ENCODE measurements around the gene SF3B6.
A peak's percentile ranks its signal among the peaks of the same experiment; 100 is the strongest.

SF3B6 gene

GRCh38 chr2:24088821-24089359, 12.8 kb upstream of the SF3B6 start:
- DNase-seq: no peak

GRCh38 chr2:24087032-24087431, 10.9 kb upstream of the SF3B6 start:
- no peak for DNase-seq

- no peak for DNase-seq
These were observed 10.1 kb upstream of the SF3B6 start for GRCh38 chr2:24086241-24086640.

- no peak for DNase-seq
These were observed 9.0 kb upstream of the SF3B6 start for GRCh38 chr2:24085200-24085489.

- DNase-seq: peak; percentile 88
These were observed 8.5 kb upstream of the SF3B6 start, which contains the start of gene TP53I3 for GRCh38 chr2:24084386-24085199. Gene TP53I3 (minus strand): TSS chr2:24084834. CDS start chr2:24084326, 508 bp downstream.

GRCh38 chr2:24083567-24084385, 7.7 kb upstream of the SF3B6 start:
- peak; percentile 80 to 81 for DNase-seq

- no peak for DNase-seq
These were observed 6.9 kb upstream of the SF3B6 start for GRCh38 chr2:24082787-24083566.

- no peak for DNase-seq
These were observed 4.6 kb upstream of the SF3B6 start for GRCh38 chr2:24080701-24081100.

GRCh38 chr2:24077879-24078278, 1.8 kb upstream of the SF3B6 start:
- no peak for DNase-seq

- DNase-seq: no peak
These were observed 1.4 kb upstream of the SF3B6 start for GRCh38 chr2:24077535-24077877.

- no peak for DNase-seq
These were observed 866 bp upstream of the SF3B6 start for GRCh38 chr2:24076849-24077534.

GRCh38 chr2:24075259-24075658, 867 bp downstream of the SF3B6 start:
- DNase-seq: no peak

GRCh38 chr2:24073816-24074215, 2.3 kb downstream of the SF3B6 start:
- no peak for DNase-seq

GRCh38 chr2:24072259-24072658, 3.9 kb downstream of the SF3B6 start:
- no peak for DNase-seq

GRCh38 chr2:24065341-24065740, 10.8 kb downstream of the SF3B6 start:
- DNase-seq: no peak

GRCh38 chr2:24058564-24059271, 17.4 kb downstream of the SF3B6 start:
- no peak for DNase-seq

- no peak for DNase-seq
These were observed 20.4 kb downstream of the SF3B6 start for GRCh38 chr2:24055750-24056149.

- no peak for DNase-seq
These were observed 21.6 kb downstream of the SF3B6 start for GRCh38 chr2:24054366-24055010.

- DNase-seq: no peak
These were observed 23.2 kb downstream of the SF3B6 start for GRCh38 chr2:24052951-24053350.

- DNase-seq: no peak
These were observed 24.3 kb downstream of the SF3B6 start for GRCh38 chr2:24051833-24052232.
